DMS 273 treated with DMSO at 0.1 percent for 48 hours (cell line): ENCODE measurements around the gene SH3BP2.

Experiments
- DNase-seq: peaks from one replicate; lab custom pipeline; 2025; lab: John Stamatoyannopoulos, UW

SH3BP2 gene

GRCh38 chr4:2790583-2791517 lies 2.0 kb upstream of the SH3BP2 start:
- no peak for DNase-seq

GRCh38 chr4:2791518-2792395 lies 1.1 kb upstream of the SH3BP2 start:
- DNase-seq, result no peak

- no peak for DNase-seq
These were observed 532 bp upstream of the SH3BP2 start for GRCh38 chr4:2792396-2792710.

GRCh38 chr4:2793586-2794485 lies 951 bp downstream of the SH3BP2 start:
- no peak for DNase-seq

- peak; percentile 5 for DNase-seq
These were observed 1.8 kb downstream of the SH3BP2 start for GRCh38 chr4:2794486-2795299.

GRCh38 chr4:2795300-2795892 lies 2.5 kb downstream of the SH3BP2 start:
- no peak for DNase-seq

GRCh38 chr4:2795893-2796848 lies 3.3 kb downstream of the SH3BP2 start:
- DNase-seq, result no peak

GRCh38 chr4:2796849-2797544 lies 4.1 kb downstream of the SH3BP2 start:
- no peak for DNase-seq

GRCh38 chr4:2797545-2798305 lies 4.8 kb downstream of the SH3BP2 start:
- DNase-seq, result peak; percentile 8

- no peak for DNase-seq
These were observed 5.7 kb downstream of the SH3BP2 start for GRCh38 chr4:2798399-2799223.

- no peak for DNase-seq
These were observed 6.5 kb downstream of the SH3BP2 start for GRCh38 chr4:2799224-2799911.

GRCh38 chr4:2799971-2800690 lies 7.2 kb downstream of the SH3BP2 start:
- DNase-seq, result no peak

GRCh38 chr4:2800691-2801596 lies 8.1 kb downstream of the SH3BP2 start:
- no peak for DNase-seq

GRCh38 chr4:2802618-2803531 lies 10.0 kb downstream of the SH3BP2 start:
- no peak for DNase-seq
